Neural progenitor cell (in vitro differentiated cells): ENCODE measurements around the gene ERC2. TPM values are rescaled to one million over a fixed set of nuclear protein-coding genes. Genes with fewer than 3 reads are reported as not detected.

Source experiments
- DNase-seq: peaks from one replicate; pipeline ENCODE4 v3.0.0-alpha.2; 2016; ENCODE audit warnings: low spot score
- H2AFZ ChIP-seq: fragments of 200-600 bp; sonication (generic); replicated peaks from 2 replicates; pipeline ENCODE4 v1.6.1; 2016; ENCODE audit warnings: antibody characterized with exemption
- H3F3A ChIP-seq: fragments of 200-600 bp; sonication (generic); 2 replicates; pipeline ENCODE4 v1.6.1; 2016; ENCODE audit warnings: antibody characterized with exemption, low read depth
- H3K27ac ChIP-seq: fragments of 200-600 bp; sonication (generic); 2 replicates; pipeline ENCODE4 v1.5.1; 2016; ENCODE audit warnings: mild to moderate bottlenecking
- H3K27me3 ChIP-seq: fragments of 200-600 bp; sonication (generic); 2 replicates; pipeline ENCODE4 v1.6.1; 2016; ENCODE audit warnings: mild to moderate bottlenecking, moderate library complexity
- H3K36me3 ChIP-seq: fragments of 200-600 bp; sonication (generic); 2 replicates; pipeline ENCODE4 v1.5.1; 2016
- H3K4me1 ChIP-seq: fragments of 200-600 bp; sonication (generic); 2 replicates; pipeline ENCODE4 v1.6.1; 2016; ENCODE audit warnings: mixed run types
- H3K4me2 ChIP-seq: fragments of 200-600 bp; sonication (generic); 2 replicates; pipeline ENCODE4 v1.6.1; 2016
- H3K4me3 ChIP-seq: fragments of 200-600 bp; sonication (generic); 2 replicates; pipeline ENCODE4 v1.5.1; 2016
- H3K79me2 ChIP-seq: fragments of 200-600 bp; sonication (generic); 2 replicates; pipeline ENCODE4 v1.6.1; 2016; ENCODE audit warnings: low read depth
- H3K9ac ChIP-seq: fragments of 200-600 bp; sonication (generic); 2 replicates; pipeline ENCODE4 v1.6.1; 2016
- H3K9me3 ChIP-seq: fragments of 200-600 bp; sonication (generic); 2 replicates; pipeline ENCODE4 v1.5.1; 2016; ENCODE audit warnings: low read depth
- H4K20me1 ChIP-seq: fragments of 200-600 bp; sonication (generic); 2 replicates; pipeline ENCODE4 v1.6.1; 2016; ENCODE audit warnings: low read depth
- H3K27ac Mint-ChIP-seq: 3 replicates; pipeline ENCODE4 v1.8.0; 2021; ENCODE audit warnings: mixed read lengths
- H3K27me3 Mint-ChIP-seq: 2 replicates; pipeline ENCODE4 v1.8.0; 2022; ENCODE audit warnings: low read depth, mild to moderate bottlenecking, inconsistent platforms, moderate library complexity, mixed read lengths; ENCODE audit not compliant: insufficient read depth
- H3K36me3 Mint-ChIP-seq: 3 replicates; pipeline ENCODE4 v1.8.0; 2021; ENCODE audit warnings: mixed read lengths
- H3K4me1 Mint-ChIP-seq: 3 replicates; pipeline ENCODE4 v1.8.0; 2021; ENCODE audit warnings: mixed read lengths
- H3K4me3 Mint-ChIP-seq: 3 replicates; pipeline ENCODE4 v1.8.0; 2021; ENCODE audit warnings: mild to moderate bottlenecking, moderate library complexity, mixed read lengths
- H3K9me3 Mint-ChIP-seq: 3 replicates; pipeline ENCODE4 v1.8.0; 2020; ENCODE audit warnings: mixed read lengths
- EZH2 ChIP-seq: fragments of 200-600 bp; sonication (generic); IDR thresholded peaks from 2 replicates; pipeline ENCODE4 v1.6.1; 2017; ENCODE audit warnings: antibody characterized with exemption, mild to moderate bottlenecking, moderate library complexity
- EZH2phosphoT487 ChIP-seq: fragments of 200-600 bp; sonication (generic); IDR thresholded peaks from 2 replicates; pipeline ENCODE4 v1.6.1; 2017; ENCODE audit warnings: antibody characterized with exemption
- total RNA-seq: library from RNA; depleted of rRNA; stranded (reverse); fragments of >200 nt; gene quantifications from 2 replicates; pipeline ENCODE4 v1.2.3, GENCODE V29; 2015; ENCODE audit warnings: low replicate concordance
- TF ChIP-seq, protein P1 (sequence below): fragments of 200-600 bp; sonication (generic); IDR thresholded peaks from 2 replicates; pipeline ENCODE4 v1.5.1; 2017; ENCODE audit warnings: antibody characterized with exemption, mild to moderate bottlenecking

Gene ERC2
- total RNA-seq, 1 donor from 2014 or later = 24.8 TPM

DNA sequence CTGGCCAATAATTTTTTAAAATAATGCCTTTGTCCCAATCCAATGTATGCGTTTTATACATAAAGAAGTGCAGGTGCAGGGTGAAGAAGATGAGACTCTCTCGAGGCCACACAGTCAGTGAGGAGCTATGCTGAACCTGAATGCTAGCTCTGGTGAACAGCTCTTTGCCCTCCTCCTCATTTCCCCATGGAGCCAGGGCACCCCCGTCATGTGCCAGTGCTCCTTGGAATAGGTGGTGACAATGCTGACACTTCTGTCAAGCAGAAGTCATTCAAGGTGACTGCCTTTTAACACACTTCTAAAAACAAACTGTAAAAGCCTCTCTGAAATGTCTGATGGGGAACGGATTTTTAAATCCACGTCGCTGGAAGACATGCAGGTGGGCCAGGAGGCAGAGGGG is 818.7 kb downstream of the ERC2 start:
- Histone ChIP-seq H3K79me2 (no peaks in the 10 kb centered on the region), H2AFZ (no peak overlapping the region), H3F3A (peaks cover 27% of the 10 kb centered on the region), H3K27me3 (no peaks in the 10 kb centered on the region), H3K4me1 (peaks cover 26% of the 10 kb centered on the region), H3K27ac (no peak overlapping the region), H3K36me3 (no peaks in the 10 kb centered on the region), H3K4me2 (no peak overlapping the region), H3K9me3 (no peaks in the 10 kb centered on the region), H3K9ac (no peak overlapping the region), H3K4me3 (no peak overlapping the region), H4K20me1 (no peaks in the 10 kb centered on the region)
- Mint-ChIP-seq H3K9me3 (no peaks in the 10 kb centered on the region), H3K27ac (no peak overlapping the region), H3K27me3 (peaks cover 10% of the 10 kb centered on the region), H3K4me1 (peaks cover 59% of the 10 kb centered on the region), H3K4me3 (no peak overlapping the region), H3K36me3 (no peaks in the 10 kb centered on the region)
- TF ChIP-seq EZH2phosphoT487 = no peak
- DNase-seq = no peak

DNA sequence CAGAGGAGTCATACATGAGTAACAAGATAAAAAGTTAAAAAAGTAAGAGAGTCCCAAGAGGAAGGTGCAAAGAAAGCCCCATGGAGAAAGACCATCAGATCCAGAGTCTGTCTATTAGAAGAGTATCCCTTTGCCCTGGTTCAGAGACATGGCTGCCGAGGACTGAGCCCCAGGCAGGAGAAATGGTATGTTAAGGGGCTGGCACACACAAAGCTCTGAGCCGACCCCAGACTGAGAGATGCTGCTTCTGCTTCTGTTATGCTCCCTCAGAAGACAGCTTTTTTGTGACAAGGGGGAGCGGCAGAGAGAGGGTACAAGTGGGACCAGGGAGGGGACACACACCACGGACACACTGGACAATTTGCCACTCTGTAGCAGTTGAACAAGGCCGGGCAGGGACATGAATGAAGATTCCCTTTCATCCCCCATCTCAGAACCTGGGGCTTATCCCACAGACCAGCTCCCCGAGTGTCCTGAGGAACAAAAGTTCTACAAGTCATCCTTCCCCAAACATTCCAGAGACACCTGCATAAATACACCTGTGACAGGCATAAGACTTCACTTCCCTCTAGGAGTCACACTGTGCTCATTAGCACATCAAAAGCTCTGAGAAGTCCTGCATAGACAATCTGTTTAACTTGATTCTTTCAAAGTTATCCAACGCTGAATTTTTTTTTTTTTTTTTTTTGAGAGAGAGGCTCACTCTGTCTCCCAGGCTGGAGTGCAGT is 819.5 kb downstream of the ERC2 start:
- Mint-ChIP-seq H3K27me3 (peaks cover 8% of the 10 kb centered on the region), H3K4me3 (no peak overlapping the region), H3K9me3 (no peaks in the 10 kb centered on the region), H3K4me1 (peaks cover 59% of the 10 kb centered on the region), H3K36me3 (no peaks in the 10 kb centered on the region), H3K27ac (peak overlapping the region; percentile 91)
- Histone ChIP-seq H3K9me3 (no peaks in the 10 kb centered on the region), H3K9ac (no peak overlapping the region), H4K20me1 (no peaks in the 10 kb centered on the region), H3K79me2 (no peaks in the 10 kb centered on the region), H3K4me2 (no peak overlapping the region), H3F3A (peaks cover 27% of the 10 kb centered on the region), H3K36me3 (no peaks in the 10 kb centered on the region), H2AFZ (no peak overlapping the region), H3K4me1 (peaks cover 26% of the 10 kb centered on the region), H3K27ac (no peak overlapping the region), H3K27me3 (no peaks in the 10 kb centered on the region), H3K4me3 (no peak overlapping the region)
- no peak for DNase-seq
- TF ChIP-seq EZH2phosphoT487 = no peak
- TF ChIP-seq EZH2 = no peak
- TF ChIP-seq, protein P1, sequence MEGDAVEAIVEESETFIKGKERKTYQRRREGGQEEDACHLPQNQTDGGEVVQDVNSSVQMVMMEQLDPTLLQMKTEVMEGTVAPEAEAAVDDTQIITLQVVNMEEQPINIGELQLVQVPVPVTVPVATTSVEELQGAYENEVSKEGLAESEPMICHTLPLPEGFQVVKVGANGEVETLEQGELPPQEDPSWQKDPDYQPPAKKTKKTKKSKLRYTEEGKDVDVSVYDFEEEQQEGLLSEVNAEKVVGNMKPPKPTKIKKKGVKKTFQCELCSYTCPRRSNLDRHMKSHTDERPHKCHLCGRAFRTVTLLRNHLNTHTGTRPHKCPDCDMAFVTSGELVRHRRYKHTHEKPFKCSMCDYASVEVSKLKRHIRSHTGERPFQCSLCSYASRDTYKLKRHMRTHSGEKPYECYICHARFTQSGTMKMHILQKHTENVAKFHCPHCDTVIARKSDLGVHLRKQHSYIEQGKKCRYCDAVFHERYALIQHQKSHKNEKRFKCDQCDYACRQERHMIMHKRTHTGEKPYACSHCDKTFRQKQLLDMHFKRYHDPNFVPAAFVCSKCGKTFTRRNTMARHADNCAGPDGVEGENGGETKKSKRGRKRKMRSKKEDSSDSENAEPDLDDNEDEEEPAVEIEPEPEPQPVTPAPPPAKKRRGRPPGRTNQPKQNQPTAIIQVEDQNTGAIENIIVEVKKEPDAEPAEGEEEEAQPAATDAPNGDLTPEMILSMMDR = no peak

DNA sequence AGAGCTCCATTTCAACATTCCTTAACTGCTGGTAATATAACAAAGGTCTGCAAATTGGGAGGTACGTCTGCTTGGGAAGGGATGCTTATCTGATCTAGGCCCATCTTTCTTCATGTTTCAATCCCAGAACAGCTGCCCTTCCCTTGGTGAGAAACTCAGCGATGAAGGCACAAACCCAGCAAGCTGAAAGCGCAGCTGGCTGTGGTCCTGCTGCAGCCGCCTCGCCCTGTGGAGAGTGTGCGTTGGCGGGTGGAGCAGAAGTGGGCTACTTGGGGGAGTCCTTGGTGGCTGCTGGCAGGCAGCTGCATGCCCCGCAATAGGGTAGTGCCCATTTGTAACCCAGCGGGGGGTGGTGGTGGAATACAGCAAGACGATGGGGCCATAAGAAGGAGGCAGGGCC is 820.6 kb downstream of the ERC2 start:
- H3K27me3 Mint-ChIP-seq = peaks cover 5% of the 10 kb centered on the region
- TF ChIP-seq, protein P1 = no peak
- TF ChIP-seq EZH2 = no peak
- TF ChIP-seq EZH2phosphoT487 = no peak
- H3K4me1 Mint-ChIP-seq = peaks cover 59% of the 10 kb centered on the region
- no peaks in the 10 kb centered on the region for H3K36me3 ChIP-seq
- H3K9me3 ChIP-seq = no peaks in the 10 kb centered on the region
- DNase-seq = no peak
- peaks cover 26% of the 10 kb centered on the region for H3K4me1 ChIP-seq
- peak overlapping the region; percentile 3 for H3K4me2 ChIP-seq
- H3K27ac ChIP-seq = no peak overlapping the region
- no peak overlapping the region for H2AFZ ChIP-seq
- peaks cover 27% of the 10 kb centered on the region for H3F3A ChIP-seq
- no peak overlapping the region for H3K9ac ChIP-seq
- no peak overlapping the region for H3K27ac Mint-ChIP-seq
- H3K4me3 Mint-ChIP-seq = no peak overlapping the region
- no peaks in the 10 kb centered on the region for H4K20me1 ChIP-seq
- H3K9me3 Mint-ChIP-seq = no peaks in the 10 kb centered on the region
- no peaks in the 10 kb centered on the region for H3K27me3 ChIP-seq
- H3K36me3 Mint-ChIP-seq = no peaks in the 10 kb centered on the region
- no peak overlapping the region for H3K4me3 ChIP-seq
- H3K79me2 ChIP-seq = no peaks in the 10 kb centered on the region

DNA sequence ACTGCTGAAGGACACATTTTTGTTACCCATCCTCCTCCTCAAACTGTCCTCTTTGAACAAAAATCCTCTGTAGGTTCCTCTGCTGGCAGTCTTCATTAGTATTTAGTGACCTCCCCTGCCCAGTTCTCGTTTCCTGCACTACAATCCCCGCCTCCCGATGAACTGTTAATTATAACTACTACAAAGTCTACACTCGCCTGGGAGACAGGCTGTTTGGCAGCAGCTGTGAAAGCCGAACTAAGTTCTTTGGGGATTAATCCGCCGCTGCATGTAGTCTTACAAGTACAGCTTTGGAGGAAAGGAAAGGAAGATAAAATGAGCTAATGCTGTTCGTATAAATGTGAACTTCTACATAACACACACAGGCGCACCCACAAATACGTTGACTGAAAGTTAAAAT is 821.2 kb downstream of the ERC2 start:
- no peaks in the 10 kb centered on the region for H3K79me2 ChIP-seq
- H3K27me3 Mint-ChIP-seq = peaks cover 5% of the 10 kb centered on the region
- no peaks in the 10 kb centered on the region for H3K9me3 ChIP-seq
- no peak overlapping the region for H3K9ac ChIP-seq
- H3K4me3 ChIP-seq = no peak overlapping the region
- peaks cover 26% of the 10 kb centered on the region for H3K4me1 ChIP-seq
- H3K27me3 ChIP-seq = no peaks in the 10 kb centered on the region
- H3K4me2 ChIP-seq = peak overlapping the region; percentile 3
- no peak overlapping the region for H3K27ac ChIP-seq
- no peak overlapping the region for H3K27ac Mint-ChIP-seq
- no peak overlapping the region for H3K4me3 Mint-ChIP-seq
- TF ChIP-seq EZH2phosphoT487 (no peak), EZH2 (no peak)
- TF ChIP-seq, protein P1 = no peak
- H4K20me1 ChIP-seq = no peaks in the 10 kb centered on the region
- H3F3A ChIP-seq = peaks cover 27% of the 10 kb centered on the region
- no peaks in the 10 kb centered on the region for H3K9me3 Mint-ChIP-seq
- H3K4me1 Mint-ChIP-seq = peaks cover 59% of the 10 kb centered on the region
- no peaks in the 10 kb centered on the region for H3K36me3 ChIP-seq
- no peak overlapping the region for H2AFZ ChIP-seq
- H3K36me3 Mint-ChIP-seq = no peaks in the 10 kb centered on the region
- peak; percentile 63 for DNase-seq
